ENCODE results near the gene PPP3R1. TPM values are rescaled to one million over a fixed set of nuclear protein-coding genes. Genes with fewer than 3 reads are reported as not detected.

Gene PPP3R1
- total and polyA plus RNA-seq, 10 donors, result 13.7 to 78.2 (median 57.9) TPM

DNA sequence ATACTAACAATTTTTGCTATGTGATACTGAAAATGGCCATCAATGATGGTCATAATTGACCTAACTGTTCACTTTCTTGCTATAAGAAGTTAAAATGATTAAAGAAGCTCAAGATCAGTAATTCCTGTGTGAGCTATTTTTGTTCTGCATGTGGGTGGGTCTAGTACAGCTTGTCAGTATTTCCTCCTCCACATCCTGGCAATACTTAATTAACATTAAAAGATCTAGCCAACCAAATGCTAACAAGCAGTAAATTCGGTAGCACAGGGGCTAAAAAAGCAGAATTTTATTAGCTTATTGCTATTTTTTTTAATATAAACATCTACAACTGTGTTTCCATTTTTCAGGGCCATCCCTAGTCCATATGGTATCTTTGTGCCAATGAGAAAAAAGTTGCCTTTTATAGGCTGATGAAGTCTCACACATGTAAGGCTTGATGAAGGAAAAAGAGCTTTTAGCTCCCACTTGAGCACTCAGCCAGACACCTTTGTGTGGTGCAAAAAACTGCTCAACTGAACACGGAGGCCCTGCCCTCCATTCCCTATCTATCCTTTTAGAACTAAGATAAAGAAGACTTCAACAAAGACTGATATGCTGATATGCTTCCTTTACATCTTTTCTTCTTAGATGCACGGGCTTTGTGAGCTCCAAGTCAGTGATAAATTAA is 99.5 kb downstream of the PPP3R1 start:
- Histone ChIP-seq H3K27ac (peak overlapping the region; percentile 6 to 77 (median 67)), H3K36me3 (peaks cover 0 to 4% (median 0%) of the 10 kb centered on the region in 6 donors), H3K9me3 (no peaks in the 10 kb centered on the region), H3K4me1 (peaks cover 21 to 65% (median 49%) of the 10 kb centered on the region in 6 donors), H3K27me3 (replicated peaks in 1 of 7) (no peaks in the 10 kb centered on the region), H3K4me3 (no peak overlapping the region)
- intact Hi-C loops (cut with DNase I; ENCODE audit: low total_unique reads), result no loop called here
- TF ChIP-seq POLR2A (IDR thresholded peaks at IDR 0.05) (no peak), POLR2AphosphoS5 (IDR thresholded peaks at IDR 0.05) (no peak), CTCF (IDR thresholded peaks at IDR 0.05 in 8 of 11, conservative IDR thresholded peaks at IDR 0.05 in 3 of 11) (no peak)
- 29 to 40% (median 31%) methylated on average over 3 of the region's 3 CpGs for WGBS, 5 donors
- no peak for DNase-seq

GRCh38 chr2:68151037-68151436 is 101.3 kb downstream of the PPP3R1 start:
- Histone ChIP-seq H3K27ac (peak overlapping the region in 6 of 8 donors; percentile 41 to 77 (median 67)), H3K4me1 (peaks cover 13 to 55% (median 40%) of the 10 kb centered on the region in 6 donors), H3K9me3 (no peaks in the 10 kb centered on the region), H3K4me3 (no peak overlapping the region), H3K36me3 (peaks cover 0 to 4% (median 0%) of the 10 kb centered on the region in 6 donors), H3K27me3 (replicated peaks in 1 of 7) (no peaks in the 10 kb centered on the region)
- no peak for TF ChIP-seq POLR2AphosphoS5 (IDR thresholded peaks at IDR 0.05)
- TF ChIP-seq POLR2A (IDR thresholded peaks at IDR 0.05), result no peak
- no peak for TF ChIP-seq CTCF (IDR thresholded peaks at IDR 0.05 in 8 of 11, conservative IDR thresholded peaks at IDR 0.05 in 3 of 11)
- intact Hi-C loops (cut with DNase I; ENCODE audit: low total_unique reads), result no loop called here
- DNase-seq, result no peak

DNA sequence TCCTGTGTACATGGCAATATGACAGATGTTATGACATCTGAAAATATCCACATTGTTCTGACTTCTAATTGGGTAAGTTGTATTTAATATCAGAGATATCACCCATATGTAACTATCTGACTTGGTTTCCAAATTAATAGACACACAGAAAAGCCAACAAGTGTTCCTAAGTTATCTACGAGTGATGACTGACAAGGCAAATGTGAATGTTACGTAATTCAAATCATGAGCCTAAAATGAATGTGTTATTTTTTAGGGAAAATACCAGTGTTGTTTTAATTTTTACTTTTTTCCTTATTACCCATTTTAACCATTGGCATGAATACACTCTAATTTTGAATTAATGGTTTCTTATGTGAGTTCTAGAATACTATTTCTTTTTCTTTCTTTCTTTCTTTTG is 110.5 kb downstream of the PPP3R1 start:
- Histone ChIP-seq H3K4me1 (peaks cover 0 to 2% (median 0%) of the 10 kb centered on the region in 6 donors), H3K27me3 (replicated peaks in 1 of 7) (no peaks in the 10 kb centered on the region), H3K4me3 (no peak overlapping the region), H3K9me3 (no peaks in the 10 kb centered on the region), H3K36me3 (peaks cover 0 to 66% (median 11%) of the 10 kb centered on the region in 6 donors), H3K27ac (no peak overlapping the region)
- no peak for DNase-seq
- WGBS, 5 donors, result 89 to 98% (median 95%) methylated on average over 2 of the region's 2 CpGs
- TF ChIP-seq POLR2A (IDR thresholded peaks at IDR 0.05) (no peak), POLR2AphosphoS5 (IDR thresholded peaks at IDR 0.05) (no peak), CTCF (IDR thresholded peaks at IDR 0.05 in 8 of 11, conservative IDR thresholded peaks at IDR 0.05 in 3 of 11) (no peak)
- intact Hi-C loops (cut with DNase I; ENCODE audit: low total_unique reads), result no loop called here

DNA sequence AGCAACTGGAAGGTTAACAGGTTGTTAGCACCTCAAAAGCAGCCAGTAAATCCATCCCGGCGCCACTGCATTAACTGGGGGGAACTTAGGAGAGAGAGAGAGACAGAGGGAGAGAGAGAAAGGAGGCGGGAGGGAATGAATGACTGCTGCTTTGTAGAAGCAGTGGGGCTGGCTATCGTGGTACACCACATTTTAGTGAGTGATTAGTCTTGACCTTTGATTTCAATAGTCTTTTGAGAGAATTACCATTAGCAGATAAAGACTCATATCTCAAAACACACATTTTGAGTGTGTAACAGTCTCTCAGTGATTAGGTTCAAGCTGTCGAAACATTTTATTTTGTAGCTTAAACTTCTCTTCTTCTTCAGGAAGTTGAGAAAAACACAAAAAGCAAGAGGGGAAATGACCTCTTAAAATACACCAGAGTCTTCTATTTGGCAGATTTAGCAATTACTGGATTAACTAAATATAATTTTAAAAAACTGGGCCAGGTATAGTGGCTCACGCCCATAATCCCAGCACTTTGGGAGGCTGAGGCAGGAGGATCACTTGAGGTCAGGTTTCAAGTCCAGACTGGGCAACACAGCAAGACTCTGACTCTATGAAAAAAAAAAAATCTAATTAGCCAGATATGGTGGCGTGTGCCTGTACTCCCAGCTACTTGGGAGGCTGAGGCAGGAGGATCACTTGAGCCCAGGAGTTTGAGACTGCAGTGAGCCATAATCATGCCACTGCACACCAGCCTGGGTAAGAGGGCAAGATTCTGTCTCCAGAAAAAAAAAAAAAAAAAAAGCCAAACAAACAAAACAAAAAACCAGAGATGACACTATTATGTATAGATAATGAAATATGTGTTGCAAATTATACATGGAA is 116.6 kb downstream of the PPP3R1 start:
- 47 to 63% (median 53%) methylated on average over 7 of the region's 7 CpGs for WGBS, 5 donors
- intact Hi-C loops (cut with DNase I; ENCODE audit: low total_unique reads), result no loop called here
- TF ChIP-seq CTCF (IDR thresholded peaks at IDR 0.05 in 8 of 11, conservative IDR thresholded peaks at IDR 0.05 in 3 of 11), result no peak
- no peak for TF ChIP-seq POLR2A (IDR thresholded peaks at IDR 0.05)
- no peak for TF ChIP-seq POLR2AphosphoS5 (IDR thresholded peaks at IDR 0.05)
- Histone ChIP-seq H3K27me3 (replicated peaks in 1 of 7) (no peaks in the 10 kb centered on the region), H3K4me3 (no peak overlapping the region), H3K36me3 (peaks cover 0 to 91% (median 20%) of the 10 kb centered on the region in 6 donors), H3K9me3 (no peaks in the 10 kb centered on the region), H3K4me1 (peaks cover 0 to 20% (median 0%) of the 10 kb centered on the region in 6 donors), H3K27ac (peak overlapping the region in 4 of 8 donors; percentile 23 to 72 (median 50))
- no peak for DNase-seq

All from spleen (tissue), 11 donors.